Stimulated activated CD8-positive, alpha-beta memory T cell treated with anti-CD3 and anti-CD28 coated beads, Interleukin-2, amount 100 ng/mL, for 48 hours (primary cell): ENCODE measurements around the gene HSD3B2.
"Not testable (repeated sequence)": the region's sequence is repeated elsewhere in the genome, so short reads cannot be mapped to it uniquely, and the experiment has no call there.

Source experiments
- DNase-seq, 2 donors: peaks; one replicate each; pipeline ENCODE4 v3.0.0-alpha.2; 2020; ENCODE audit warnings: low read depth in 2 of 2

Gene HSD3B2

DNA sequence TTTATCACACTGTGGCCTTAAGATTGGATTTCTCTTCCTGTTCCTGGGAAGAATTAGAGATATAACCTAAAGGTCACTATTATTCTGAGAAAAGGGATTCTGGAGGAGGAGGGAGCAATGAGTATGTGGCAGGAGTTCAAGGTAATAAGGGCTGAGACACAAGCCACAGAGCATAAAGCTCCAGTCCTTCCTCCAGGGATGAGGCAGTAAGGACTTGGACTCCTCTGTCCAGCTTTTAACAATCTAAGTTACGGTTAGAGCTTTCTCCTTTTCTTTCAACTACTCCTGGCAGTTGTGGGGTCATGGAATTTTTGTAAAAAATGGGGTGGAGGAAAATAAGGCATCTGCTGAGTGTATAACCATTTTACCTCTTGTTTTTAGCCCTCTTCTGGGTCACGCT lies at the start of gene HSD3B2:
HSD3B2 (plus strand) TSS at position 201 of the 400 bp plus-strand sequence. CDS start 270 bp downstream, outside the sequence.
- no peak for DNase-seq

DNA sequence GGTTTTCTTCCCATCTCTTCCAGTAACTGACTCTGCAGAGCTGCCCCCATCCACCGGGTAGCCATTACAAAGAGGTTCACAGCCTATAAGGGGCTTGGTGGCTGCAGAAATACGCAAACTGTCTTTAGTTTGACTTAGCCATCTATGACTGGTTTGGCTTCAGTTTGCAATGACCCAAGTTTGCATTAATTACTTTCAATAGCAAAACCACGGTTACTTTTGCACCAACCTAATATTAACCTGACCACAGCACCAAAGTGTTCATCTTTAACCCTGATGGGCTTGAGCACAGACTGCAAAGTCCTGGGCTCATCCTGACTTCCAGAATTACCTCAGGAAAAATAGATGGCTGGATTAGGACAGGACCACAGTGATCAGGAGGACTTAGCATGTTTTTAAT lies 48.5 kb upstream of the HSD3B2 start:
- DNase-seq = no peak

DNA sequence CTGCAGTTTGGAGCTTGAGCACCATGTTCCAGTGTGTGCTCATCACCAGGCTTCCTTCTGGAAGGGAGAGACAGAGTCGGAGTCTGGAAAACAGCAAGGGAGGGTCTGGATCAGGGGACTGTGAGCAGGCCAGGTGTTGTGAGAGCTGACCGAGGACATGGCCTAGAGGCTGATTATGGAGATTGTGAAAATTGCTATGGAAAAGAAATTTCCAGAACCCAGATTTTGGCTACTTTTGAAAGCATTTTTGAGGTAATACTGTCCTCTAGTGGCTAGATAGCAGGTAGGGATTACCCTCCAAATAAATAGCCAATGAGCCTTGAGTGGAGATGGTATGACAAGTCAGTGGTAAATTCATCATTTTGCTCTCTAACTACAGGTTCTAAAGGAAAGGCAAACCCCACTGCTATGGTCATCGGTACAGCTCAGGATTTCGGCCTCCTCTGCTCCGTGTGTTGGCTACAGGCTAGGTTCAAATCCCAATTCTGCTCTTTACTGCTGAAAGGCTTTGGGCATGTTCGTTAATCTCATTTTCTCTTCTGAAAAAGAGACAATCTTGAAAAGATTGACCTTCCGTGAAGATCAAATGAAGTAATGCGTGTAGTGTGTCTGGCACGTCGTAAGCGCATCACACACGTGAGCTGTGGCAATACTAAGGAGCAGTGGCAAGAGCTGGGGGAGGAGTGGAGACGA lies 47.4 kb upstream of the HSD3B2 start:
- DNase-seq = no peak

DNA sequence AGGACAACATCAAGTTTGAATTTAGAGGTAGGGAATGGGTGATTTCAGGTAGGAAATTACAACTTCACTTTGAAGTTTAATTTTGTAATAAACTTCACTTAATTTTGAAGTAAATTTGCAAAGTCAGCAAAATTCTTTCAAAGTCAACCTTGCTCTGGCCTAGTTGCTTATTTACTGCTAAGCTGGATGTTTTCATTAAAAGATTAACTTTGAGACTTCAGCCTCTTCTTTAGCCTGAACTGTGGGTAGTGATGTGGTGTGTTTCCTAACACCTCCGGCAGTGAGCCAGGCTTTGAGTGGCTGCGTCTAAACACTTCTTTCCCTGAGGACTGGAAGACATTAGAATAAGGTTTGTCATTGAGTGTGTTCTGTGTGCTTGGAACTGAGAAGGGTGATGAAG lies 46.4 kb upstream of the HSD3B2 start, which contains the start of gene HAO2:
HAO2 (plus strand) TSS at position 232 of the 400 bp plus-strand sequence. CDS start 12,301 bp downstream, outside the sequence.
- DNase-seq = no peak

DNA sequence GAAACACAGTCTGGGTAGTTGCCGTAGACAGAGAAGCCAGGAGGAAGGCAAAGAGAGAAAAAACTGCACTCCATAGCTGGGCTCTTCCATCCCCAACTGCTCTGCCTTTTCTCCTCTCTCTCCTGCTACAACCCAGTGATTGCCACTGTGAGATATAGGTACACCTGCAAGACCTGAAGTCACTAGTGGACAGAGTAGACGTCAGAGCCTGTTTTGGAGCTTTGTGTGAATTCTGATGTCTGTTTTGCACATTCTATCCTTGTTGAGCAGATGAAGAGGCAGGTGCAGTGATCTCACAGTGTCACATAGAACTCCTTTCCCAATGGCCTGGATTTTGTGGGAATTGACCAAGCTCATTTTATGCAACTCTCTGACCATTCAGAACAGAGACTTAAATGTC lies 44.2 kb upstream of the HSD3B2 start:
- DNase-seq = no peak

DNA sequence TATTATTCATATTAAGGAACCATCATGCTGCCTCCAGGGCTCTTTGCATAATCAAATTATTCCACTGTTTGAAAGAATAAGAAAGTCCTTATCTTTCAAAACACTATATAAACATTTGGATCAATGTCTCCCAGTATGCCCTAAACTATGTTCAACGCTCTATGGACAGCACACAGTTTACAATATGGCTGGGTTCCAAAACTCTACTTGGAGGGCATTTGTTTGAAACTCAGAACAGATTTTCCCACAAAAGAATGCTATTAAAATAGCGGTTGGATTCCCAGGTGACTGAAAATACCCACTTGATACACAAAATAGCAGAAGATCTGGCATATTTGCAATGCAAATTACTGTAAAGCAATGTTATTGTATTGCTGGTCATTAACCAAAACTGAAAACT lies 43.1 kb upstream of the HSD3B2 start:
- no peak for DNase-seq

DNA sequence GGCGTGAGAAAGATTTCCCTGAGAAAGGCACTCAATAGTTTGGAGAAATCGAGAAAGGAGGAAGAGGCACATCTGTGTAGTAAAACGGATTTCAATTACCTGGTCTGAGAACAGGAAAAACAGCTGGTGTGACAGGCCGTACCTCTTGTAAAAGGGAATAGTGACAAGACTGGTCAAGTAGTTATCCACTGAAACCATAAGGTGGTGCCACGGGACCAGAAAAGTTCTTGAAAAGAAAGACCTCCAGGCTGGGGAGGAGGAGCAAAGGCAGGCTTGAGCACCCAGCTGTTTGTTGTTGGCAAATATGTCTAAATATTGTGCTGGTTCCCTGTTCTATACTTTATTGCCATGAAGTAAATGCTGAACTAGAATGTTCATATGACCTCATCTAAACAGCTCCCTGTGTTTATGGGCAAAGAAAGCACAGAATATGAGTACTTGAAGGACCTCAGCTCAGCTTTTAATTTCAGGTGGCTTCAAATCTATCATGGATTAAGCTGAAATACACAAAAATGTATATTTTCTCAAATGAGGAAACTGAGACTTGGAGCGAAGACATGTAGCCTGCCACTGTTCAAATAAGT lies 42.4 kb upstream of the HSD3B2 start:
- DNase-seq = no peak

DNA sequence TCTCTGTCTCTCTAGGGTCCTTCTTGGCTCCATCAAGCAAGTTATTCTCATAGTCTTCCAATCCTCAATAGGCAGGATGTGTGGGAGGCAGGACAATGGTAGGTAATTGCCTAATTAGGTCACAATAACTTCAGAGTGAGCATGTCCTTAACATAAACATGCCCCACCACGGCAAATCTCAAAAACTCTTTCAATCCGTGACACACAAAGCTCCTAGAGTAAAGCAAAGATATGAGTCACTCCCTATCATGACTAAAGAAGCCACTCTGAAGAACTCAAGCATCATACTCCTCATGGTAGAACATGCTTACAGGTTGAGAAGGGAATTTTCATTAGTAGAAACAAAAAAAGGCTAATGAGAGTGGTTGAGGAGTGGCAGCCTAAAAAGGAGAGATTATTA lies 41.5 kb upstream of the HSD3B2 start:
- DNase-seq = no peak

DNA sequence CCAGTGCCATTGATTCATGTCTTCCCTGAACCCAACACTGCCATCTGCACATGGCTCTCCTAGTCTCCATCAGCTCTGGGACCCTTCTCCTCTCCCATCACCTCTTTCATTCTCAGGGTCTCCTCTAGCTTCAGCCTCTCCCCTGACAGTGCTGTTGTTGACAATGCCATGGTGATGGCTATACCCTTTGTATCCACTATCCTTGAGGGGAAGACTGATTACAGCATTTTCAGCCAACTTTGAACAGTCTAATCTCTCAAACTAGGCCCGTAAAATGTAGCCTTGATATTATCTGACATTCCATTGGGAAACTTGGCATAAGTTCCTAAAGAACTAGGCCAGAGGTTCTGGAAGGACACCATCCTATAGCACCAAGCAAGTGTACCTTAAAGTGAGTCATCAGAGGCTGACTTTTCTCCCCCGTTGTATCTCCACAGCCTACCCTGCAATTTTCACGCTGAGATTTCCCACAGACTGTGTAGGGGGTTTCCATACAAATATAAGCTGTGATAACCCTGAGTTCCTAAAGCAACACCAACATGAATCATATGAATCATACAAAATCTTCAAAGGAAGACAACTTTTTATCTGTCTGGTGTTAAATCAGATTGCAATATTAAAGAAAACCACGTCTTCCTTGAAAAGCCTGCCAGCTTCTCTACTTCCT lies 40.6 kb upstream of the HSD3B2 start:
- no peak for DNase-seq

DNA sequence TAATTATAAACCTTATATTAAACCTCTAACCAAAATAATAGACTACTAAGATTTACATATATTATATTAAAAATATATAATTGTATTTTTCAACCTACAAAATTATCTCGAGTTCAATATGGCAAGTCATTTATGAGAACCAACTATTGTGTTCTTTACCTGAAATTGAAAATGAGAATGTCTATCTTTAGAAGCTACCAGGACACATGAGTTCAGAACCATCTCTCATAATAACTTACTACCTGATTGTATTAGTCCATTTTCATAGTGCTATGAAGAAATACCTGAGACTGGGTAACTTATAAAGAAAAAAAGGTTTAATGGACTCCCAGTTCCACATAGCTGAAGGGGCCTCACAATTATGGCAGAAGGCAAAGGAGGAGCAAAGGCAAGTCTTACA lies 39.6 kb upstream of the HSD3B2 start:
- no peak for DNase-seq

DNA sequence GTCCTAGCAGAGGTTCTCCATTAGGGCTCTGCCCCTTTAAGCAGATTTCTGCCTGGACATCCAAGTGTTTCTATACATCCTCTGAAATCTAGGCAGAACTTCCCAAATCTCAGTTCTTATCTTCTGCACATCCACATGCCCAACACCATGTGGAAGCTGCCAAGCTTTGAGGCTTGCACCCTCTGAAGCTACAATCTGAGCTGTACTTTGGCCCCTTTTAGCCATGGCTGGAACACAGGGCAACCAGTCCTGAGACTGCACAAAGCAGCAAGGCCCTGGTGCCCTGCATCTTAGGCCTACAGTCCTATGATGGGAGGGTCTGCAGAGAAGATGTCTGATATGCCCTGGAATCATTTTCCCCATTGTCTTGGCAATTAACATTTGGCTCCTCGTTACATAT lies 38.4 kb upstream of the HSD3B2 start:
- no peak for DNase-seq

DNA sequence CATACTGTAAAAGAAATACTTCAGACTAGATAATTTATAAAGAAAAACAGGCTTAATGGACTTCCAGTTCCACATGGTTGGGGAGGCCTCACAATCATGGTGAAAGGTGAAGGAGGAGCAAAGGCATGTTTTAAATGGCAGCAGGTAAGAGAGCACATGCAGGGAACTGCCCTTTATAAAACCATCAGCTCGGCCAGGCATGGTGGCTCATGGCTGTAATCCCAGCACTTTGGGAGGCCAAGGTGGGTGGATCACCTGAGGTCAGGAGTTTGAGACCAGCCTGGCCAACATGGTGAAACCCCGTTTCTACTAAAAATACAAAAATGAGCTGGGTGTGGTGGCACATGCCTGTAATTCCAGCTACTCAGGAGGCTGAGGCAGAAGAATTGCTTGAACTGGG lies 37.4 kb upstream of the HSD3B2 start:
- not testable (repeated sequence) for DNase-seq

DNA sequence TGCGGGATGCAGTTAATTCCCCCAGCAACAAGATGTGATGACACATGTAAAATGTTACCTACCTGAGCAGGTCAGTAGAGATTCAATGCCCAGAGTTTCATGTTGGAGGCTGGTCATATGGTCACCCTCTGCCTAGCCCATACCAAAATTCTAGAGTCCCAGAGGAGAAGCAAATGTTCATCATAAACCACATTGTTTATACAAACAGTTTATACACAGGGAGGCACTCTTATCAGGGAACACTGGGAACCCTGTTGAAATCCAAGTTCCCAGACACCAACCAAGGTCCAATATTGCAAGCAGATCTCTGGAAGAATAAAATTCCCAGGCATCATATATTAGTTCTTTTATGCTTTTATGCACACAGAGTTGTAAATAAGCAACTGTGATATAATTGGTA lies 35.8 kb upstream of the HSD3B2 start:
- DNase-seq = no peak

DNA sequence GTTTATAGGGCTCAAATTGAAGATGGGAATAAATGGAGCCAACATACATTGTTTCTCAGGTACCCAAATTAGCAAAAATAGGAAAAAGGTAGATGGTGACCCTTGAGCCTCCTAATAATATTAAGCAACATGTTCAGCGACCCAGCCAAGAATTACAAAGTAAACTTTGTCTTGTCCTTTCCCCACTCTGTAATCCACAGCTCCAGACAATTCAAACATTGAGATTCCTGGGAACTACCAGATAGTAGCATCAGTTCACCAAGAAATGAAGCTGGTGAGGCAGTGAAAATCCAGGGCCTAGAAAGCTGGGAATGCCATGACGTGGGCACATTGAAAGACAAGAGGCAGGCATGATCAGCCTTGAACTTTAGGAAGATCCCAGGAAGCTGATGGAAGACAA lies 34.6 kb upstream of the HSD3B2 start:
- no peak for DNase-seq

DNA sequence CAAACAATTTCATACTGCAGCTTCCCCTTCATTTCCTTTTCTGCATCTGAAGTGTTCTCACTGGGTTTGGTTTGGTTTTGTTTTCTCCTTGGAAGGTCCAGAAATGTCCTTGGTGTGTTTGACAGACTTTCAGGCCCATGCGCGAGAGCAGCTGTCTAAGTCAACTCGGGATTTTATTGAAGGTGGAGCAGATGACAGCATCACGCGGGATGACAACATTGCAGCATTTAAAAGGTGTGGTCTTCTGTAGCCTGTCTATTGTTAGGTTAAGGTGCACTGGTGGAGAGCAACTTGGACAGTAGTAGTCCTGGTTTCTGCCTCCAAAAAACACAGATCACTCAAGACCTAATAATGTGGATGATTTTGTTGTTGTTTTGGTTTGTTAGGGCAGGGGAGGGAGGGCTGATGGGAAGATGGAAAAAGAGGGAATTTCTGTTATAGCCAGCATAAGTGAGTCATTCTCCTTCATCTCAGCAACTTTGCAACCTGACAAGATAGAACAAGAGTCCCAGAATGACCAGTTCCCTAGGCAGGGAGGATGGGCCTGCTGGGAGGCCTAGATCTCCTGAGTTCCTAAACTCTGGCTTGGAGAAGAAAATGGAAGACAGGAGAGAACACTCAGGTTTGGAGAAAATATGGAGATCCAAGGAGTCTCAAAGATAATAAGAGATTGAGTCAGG lies 33.8 kb upstream of the HSD3B2 start:
- DNase-seq = no peak

DNA sequence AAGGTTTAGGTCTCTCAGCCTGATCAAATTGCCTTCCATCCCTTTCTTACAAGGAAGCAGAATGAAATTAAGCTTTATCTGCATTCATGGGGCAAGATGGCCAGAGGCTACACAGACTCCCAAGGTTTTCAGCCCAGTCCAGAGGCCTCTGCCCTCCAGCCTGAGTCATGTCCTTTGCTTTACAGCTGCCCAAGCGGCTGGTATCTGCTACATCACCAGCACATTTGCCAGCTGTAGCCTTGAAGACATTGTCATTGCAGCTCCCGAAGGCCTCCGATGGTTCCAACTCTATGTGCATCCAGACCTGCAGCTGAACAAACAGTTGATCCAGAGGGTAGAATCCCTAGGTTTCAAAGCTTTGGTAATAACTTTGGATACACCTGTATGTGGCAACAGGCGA lies 30.4 kb upstream of the HSD3B2 start:
- DNase-seq = no peak

DNA sequence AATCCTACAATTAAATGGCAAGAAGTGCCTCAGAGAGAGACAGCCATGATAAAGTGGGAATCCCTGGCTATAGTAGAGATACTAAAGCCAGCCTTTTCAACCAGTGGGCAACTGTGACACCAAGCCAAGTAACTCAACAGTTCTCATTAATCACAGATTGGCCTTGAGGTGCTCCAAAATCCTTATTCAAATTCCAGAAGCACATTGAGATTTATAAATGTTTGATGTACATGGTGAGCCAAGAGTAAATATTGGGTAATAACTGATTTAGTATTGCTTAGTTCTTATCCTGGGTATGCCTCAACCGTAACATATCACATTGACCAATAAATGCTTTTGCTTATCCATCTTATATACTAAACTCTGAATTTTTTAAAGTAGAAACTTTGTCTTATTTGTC lies 29.3 kb upstream of the HSD3B2 start:
- DNase-seq = no peak

DNA sequence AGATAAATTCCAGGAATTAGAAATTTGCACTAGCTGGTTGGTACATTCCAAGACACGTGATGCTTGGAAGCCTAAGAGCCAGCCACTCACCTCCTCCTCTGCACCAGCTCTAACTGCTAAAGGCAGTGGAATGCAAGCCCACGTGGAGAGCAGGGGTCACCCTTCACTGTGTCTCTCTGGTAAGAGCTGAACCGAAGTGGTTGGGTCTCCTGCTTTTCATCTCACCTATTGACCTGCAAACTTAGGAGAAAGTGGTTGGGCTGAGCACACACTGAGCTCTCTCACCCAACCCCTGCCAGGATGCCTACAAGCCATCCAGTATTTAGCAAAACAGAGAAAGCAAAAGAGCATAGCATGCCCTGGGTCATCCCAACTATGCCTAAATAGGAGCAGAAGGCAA lies 27.1 kb upstream of the HSD3B2 start:
- no peak for DNase-seq

DNA sequence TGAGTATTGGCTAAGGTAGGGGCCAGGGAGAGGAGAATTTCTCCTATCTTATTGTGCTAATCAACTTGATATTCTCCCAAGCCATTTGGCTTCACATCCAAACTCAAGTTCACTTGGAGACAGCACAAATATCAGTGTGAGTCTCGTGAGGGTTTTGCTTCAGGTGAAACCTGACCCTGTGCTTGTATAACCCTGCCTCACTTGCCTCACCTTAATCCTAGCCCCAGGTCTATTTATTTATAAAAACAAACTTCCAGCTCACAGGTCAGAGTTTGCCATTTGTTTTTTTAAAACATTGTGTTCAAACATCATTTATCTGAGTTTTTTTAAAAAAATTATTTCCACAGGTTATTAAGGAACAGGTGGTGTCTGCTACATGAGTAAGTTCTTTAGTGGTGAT lies 26.5 kb upstream of the HSD3B2 start:
- DNase-seq = no peak

DNA sequence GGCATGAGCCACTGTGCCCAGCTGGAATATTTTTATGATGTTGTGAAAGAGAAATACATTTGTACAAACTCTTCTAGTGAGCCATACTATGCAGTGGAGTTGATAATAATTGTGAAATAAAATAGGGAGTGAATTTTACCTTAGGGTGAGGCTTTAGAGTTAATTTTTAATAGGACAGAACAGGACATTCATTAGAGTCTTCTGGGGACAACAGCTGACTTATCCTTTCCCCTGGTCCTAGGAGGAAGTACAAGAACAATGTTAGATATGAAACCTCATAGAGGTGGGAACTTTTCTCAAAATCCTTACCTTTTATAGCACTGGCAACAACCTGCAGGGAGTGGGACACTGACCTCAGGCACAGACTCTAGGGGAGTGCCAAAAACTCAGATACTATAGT lies 24.4 kb upstream of the HSD3B2 start:
- DNase-seq = no peak

DNA sequence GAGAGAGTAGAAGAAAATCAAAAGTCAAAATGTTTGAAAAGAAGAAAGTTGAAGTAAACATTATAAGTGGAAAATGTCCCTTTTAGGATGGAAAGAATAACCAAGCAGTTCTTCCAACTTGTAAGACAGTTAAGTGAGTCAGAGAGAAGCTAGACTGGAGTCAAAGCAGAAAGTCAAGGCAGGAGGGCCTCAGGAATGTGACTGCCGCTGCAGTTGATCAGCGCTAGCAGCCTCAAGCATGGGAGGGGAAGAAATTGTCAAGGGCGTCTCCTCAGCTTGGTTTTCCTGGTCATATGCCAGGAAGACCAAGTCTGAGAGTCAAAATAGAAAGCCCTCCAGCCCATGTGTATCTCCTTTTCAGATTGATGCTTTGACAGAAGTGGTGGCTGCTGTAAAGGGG lies 23.2 kb upstream of the HSD3B2 start:
- DNase-seq = no peak

DNA sequence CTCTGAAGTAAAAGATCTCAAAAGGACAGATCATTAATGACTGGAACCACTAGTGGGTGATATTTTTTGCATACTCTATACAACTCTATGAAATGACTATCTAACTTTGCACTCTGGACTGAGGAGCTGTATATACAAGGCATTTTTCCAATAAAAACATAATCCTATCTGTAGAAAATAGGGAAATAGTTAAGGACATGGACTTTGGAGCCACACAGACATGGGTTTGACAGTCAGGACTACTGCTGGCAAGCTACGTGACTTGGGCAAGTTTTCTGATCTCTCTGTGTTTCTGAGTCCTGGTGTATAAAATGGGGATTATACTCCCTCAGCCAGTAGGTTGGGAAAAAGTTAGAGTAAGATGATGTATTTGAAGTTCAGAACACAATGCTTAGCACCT lies 20.9 kb upstream of the HSD3B2 start:
- DNase-seq = no peak

DNA sequence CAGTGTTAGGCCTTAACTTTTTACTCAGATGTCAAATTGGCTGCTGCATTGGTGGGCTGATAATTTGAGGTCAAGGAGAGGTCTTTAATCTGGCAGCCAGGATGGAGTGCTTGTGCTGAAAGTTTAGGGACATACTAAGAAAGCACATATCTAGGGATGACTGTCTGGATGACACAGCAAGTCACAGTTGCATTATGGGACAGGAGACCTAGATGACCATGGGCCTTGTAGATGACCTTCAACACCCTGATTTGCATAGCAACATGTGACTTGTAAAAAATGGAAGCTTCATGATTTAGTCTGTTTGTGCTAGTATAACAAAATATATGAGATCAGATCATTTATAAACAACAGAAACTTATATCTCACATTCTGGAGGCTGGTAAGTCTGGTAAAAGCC lies 18.0 kb upstream of the HSD3B2 start:
- no peak for DNase-seq
